ENCODE measurements around the gene KRT26.

DNA sequence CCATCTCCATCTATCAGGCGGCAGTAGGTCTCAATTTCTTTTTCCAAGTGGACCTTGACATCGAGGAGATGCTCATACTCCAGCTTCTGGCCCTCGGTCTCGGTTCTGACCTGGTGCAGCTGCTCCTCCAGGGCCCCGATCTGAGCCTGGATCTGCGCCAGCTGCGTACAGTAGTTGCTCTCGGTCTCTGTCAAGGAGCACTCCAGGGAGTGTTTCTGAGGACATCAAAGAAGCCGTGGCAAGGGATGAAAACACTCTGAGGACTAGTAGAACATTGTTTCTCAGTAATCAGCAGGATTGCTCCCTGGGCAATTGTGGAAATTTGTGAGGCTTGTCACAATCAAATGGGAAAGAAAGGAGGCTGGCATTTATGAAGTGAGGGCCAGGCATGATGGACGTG lies 21.8 kb upstream of the KRT26 start:
- TF ChIP-seq, protein P1, sequence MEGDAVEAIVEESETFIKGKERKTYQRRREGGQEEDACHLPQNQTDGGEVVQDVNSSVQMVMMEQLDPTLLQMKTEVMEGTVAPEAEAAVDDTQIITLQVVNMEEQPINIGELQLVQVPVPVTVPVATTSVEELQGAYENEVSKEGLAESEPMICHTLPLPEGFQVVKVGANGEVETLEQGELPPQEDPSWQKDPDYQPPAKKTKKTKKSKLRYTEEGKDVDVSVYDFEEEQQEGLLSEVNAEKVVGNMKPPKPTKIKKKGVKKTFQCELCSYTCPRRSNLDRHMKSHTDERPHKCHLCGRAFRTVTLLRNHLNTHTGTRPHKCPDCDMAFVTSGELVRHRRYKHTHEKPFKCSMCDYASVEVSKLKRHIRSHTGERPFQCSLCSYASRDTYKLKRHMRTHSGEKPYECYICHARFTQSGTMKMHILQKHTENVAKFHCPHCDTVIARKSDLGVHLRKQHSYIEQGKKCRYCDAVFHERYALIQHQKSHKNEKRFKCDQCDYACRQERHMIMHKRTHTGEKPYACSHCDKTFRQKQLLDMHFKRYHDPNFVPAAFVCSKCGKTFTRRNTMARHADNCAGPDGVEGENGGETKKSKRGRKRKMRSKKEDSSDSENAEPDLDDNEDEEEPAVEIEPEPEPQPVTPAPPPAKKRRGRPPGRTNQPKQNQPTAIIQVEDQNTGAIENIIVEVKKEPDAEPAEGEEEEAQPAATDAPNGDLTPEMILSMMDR (IDR thresholded peaks at IDR 0.05 in 2 of 3, conservative IDR thresholded peaks at IDR 0.05 in 1 of 3; ENCODE audit: control insufficient read depth in 2 of 3, extremely low read depth in 1 of 3, insufficient read depth in 1 of 3, low read depth in 3 of 3, low read length in 3 of 3) = no peak
- no peak for TF ChIP-seq POLR2AphosphoS5 (IDR thresholded peaks at IDR 0.05; ENCODE audit: low read length)
- TF ChIP-seq, protein P2, sequence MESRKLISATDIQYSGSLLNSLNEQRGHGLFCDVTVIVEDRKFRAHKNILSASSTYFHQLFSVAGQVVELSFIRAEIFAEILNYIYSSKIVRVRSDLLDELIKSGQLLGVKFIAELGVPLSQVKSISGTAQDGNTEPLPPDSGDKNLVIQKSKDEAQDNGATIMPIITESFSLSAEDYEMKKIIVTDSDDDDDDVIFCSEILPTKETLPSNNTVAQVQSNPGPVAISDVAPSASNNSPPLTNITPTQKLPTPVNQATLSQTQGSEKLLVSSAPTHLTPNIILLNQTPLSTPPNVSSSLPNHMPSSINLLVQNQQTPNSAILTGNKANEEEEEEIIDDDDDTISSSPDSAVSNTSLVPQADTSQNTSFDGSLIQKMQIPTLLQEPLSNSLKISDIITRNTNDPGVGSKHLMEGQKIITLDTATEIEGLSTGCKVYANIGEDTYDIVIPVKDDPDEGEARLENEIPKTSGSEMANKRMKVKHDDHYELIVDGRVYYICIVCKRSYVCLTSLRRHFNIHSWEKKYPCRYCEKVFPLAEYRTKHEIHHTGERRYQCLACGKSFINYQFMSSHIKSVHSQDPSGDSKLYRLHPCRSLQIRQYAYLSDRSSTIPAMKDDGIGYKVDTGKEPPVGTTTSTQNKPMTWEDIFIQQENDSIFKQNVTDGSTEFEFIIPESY (IDR thresholded peaks at IDR 0.05) = no peak

Measured in GM12878 (cell line).